ENCODE data around the gene TNP2. TPM values are rescaled to one million over a fixed set of nuclear protein-coding genes. Genes with fewer than 3 reads are reported as not detected.

The TNP2 gene
- total RNA-seq, 2 donors from 2014 or later = not detected

DNA sequence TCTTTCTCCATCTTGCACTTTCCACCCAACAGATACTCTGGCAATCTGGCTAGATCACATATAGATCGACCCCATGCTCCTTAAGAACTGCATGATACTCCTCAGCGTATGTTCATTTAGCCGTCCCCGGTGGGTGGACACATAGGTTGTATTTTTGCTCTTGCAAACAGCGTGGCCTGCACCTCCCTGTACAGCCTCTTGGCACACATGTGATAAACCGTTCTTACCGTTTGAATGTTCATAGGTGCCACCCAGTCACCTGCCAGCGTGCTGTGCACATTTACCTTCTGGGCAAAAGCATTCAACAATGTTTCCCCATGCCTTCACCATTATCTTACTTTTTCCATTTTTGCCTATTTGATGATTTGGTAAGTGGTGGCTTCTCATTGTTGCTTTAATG, 6.2 kb downstream of the TNP2 start:
- peaks cover 7 to 19% of the 10 kb centered on the region in 2 donors for H3K4me1 ChIP-seq (ENCODE audit: control insufficient read depth in 1 of 2, low read depth in 2 of 2)
- H3K36me3 ChIP-seq = no peaks in the 10 kb centered on the region
- TF ChIP-seq, protein P1, sequence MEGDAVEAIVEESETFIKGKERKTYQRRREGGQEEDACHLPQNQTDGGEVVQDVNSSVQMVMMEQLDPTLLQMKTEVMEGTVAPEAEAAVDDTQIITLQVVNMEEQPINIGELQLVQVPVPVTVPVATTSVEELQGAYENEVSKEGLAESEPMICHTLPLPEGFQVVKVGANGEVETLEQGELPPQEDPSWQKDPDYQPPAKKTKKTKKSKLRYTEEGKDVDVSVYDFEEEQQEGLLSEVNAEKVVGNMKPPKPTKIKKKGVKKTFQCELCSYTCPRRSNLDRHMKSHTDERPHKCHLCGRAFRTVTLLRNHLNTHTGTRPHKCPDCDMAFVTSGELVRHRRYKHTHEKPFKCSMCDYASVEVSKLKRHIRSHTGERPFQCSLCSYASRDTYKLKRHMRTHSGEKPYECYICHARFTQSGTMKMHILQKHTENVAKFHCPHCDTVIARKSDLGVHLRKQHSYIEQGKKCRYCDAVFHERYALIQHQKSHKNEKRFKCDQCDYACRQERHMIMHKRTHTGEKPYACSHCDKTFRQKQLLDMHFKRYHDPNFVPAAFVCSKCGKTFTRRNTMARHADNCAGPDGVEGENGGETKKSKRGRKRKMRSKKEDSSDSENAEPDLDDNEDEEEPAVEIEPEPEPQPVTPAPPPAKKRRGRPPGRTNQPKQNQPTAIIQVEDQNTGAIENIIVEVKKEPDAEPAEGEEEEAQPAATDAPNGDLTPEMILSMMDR (IDR thresholded peaks at IDR 0.05) = no peak
- no peak overlapping the region for H3K4me3 ChIP-seq
- no peaks in the 10 kb centered on the region for H3K9me3 ChIP-seq
- H3K27ac ChIP-seq = no peak overlapping the region
- no peak for ATAC-seq (ENCODE audit: insufficient number of reproducible peaks, low FRiP score, low read depth)
- no peak for DNase-seq (ENCODE audit: low spot score)
- no peaks in the 10 kb centered on the region for H3K27me3 ChIP-seq (replicated peaks; ENCODE audit: insufficient read depth)

DNA sequence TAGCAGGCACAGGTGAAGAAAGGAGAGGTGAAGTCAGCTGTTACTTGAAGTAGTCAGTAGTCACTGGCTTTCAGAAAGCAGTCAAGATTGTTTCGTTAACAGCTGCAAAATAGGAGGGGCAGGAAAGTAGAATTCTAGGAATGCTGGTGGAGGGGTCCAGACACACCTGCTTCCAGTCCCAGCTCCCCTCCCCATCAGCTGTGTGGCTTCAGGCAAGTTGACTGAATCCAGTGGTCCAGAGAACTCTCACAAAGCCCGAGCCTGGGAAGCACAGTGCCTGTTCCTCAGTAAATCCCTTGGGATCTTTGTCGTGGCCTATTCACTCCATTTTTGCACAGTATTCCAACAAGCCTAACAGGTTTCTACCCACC, 8.5 kb downstream of the TNP2 start:
- Histone ChIP-seq H3K4me1 (ENCODE audit: control insufficient read depth in 1 of 2, low read depth in 2 of 2) (peaks cover 7 to 30% of the 10 kb centered on the region in 2 donors), H3K9me3 (no peaks in the 10 kb centered on the region), H3K4me3 (no peak overlapping the region), H3K27me3 (replicated peaks; ENCODE audit: insufficient read depth) (no peaks in the 10 kb centered on the region), H3K36me3 (no peaks in the 10 kb centered on the region), H3K27ac (no peak overlapping the region)
- DNase-seq (ENCODE audit: low spot score) (no peak), ATAC-seq (ENCODE audit: insufficient number of reproducible peaks, low FRiP score, low read depth) (no peak)
- TF ChIP-seq, protein P1 (IDR thresholded peaks at IDR 0.05) = no peak

DNA sequence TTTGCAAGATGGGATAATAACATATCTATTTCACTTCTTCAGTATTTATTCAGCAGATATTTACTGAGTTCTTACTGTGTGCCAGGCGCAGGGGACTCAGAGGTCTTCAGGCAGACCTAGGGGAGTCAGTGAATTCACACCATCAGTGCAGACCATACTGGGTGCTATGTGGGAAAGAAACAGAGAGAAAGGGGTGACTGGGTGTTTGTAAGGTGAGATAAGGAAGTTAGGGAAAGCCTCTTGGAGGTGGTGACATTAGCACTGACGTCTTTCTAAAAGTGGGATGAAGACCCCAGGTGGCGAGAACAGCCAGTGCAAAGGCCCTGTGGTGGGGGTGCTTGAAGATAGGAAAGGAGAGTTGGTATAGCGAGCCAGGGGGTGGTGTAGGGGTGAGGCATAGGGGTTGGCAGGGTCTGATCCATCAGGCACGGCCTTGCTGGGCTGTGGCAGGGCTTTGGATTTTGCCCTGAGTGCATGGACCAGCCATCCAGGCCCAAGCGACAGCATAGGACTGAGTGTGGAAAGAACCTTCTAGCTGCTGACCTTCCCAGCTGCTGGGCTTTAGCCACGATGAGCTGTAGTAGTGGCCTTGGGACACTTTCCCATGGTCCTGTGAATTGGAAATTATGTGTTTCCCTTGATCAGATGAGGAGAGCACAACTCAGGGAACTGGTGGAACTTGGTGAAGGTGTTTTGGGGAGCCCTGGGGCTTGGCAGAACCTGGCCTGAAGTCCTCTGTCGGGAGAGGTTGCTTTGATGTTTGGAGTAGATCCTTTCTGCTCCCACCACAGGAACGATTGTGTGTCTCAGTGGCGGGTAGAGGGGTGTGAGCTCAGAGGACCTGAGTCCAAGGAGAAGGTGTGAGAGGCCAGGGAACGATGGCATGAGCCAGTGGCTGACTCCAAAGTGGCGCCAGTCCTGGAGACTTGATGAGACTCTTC, 9.2 kb downstream of the TNP2 start:
- TF ChIP-seq, protein P1 (IDR thresholded peaks at IDR 0.05) = no peak
- no peaks in the 10 kb centered on the region for H3K36me3 ChIP-seq

DNA sequence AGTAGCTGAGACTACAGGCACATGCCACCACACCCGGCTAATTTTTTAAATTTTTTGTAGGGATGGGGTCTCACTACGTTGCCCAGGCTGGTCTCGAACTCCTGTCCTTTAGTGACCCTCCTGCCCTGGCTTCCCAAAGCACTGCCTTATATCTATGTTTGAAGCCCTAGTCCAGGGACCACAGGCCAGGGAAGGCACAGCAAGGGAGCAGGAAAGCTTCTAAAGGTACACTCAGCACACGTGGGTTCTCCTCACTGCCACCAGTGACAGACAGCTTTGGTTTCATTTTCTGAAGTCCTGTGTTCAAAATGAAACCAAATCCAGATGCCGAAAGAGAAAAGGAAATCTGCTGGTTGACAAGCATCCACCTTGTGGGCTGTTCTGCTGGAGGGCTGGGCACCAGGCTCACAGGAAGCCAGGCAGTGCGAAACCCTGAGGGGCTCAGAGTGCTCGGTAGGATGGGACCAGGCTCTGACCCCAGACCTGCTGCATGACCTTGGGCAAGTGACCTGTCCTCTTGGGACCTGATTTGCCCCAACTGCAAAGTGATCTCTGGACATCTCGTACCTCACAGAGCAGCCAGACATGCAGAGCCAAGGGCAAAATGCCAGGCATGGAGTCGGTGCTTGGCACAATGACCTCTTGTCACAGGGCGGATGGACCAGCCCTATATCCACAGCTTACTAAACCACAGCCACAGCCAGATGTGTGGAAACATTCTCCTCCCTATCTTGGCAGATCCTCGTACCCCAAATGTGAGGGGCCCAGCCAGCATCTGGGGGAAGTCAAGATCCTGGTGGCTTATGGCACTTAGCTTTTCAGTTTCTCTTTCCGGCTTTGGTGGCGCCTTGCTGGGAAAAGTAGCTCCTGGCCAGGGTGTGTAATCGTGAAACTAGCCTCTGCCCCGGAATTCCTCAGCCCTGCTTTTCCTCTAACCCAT, 10.3 kb downstream of the TNP2 start:
- DNase-seq (ENCODE audit: low spot score) = no peak
- TF ChIP-seq, protein P1 (IDR thresholded peaks at IDR 0.05) = no peak
- H3K4me3 ChIP-seq = peak overlapping the region; percentile 60
- no peaks in the 10 kb centered on the region for H3K27me3 ChIP-seq (replicated peaks; ENCODE audit: insufficient read depth)
- no peaks in the 10 kb centered on the region for H3K36me3 ChIP-seq
- ATAC-seq (ENCODE audit: insufficient number of reproducible peaks, low FRiP score, low read depth) = no peak
- H3K9me3 ChIP-seq = no peaks in the 10 kb centered on the region
- peak overlapping the region; percentile 65 for H3K27ac ChIP-seq
- H3K4me1 ChIP-seq (ENCODE audit: control insufficient read depth in 1 of 2, low read depth in 2 of 2) = peaks cover 10 to 44% of the 10 kb centered on the region in 2 donors

More for the DNA sequence above, 9.2 kb downstream of the TNP2 start:
- Histone ChIP-seq H3K4me3 (no peak overlapping the region), H3K27ac (peak overlapping the region; percentile 65), H3K27me3 (replicated peaks; ENCODE audit: insufficient read depth) (no peaks in the 10 kb centered on the region), H3K9me3 (no peaks in the 10 kb centered on the region), H3K4me1 (ENCODE audit: control insufficient read depth in 1 of 2, low read depth in 2 of 2) (peaks cover 7 to 33% of the 10 kb centered on the region in 2 donors)
- DNase-seq (ENCODE audit: low spot score) = no peak
- ATAC-seq (ENCODE audit: insufficient number of reproducible peaks, low FRiP score, low read depth) = no peak

All from thoracic aorta (tissue), 2 donors.